Inferior parietal cortex (tissue), 1 donor: Measurements from ENCODE around the gene IRF1.

Experiments used
- DNase-seq: peaks from one replicate; pipeline ENCODE4 v3.0.0-alpha.2; 2016; ENCODE audit errors: extremely low spot score

IRF1 gene

GRCh38 chr5:132474881-132475496 is 15.6 kb downstream of the IRF1 start:
- DNase-seq = no peak

- no peak for DNase-seq
Observed at GRCh38 chr5:132474131-132474723, 16.3 kb downstream of the IRF1 start.

- no peak for DNase-seq
Observed at GRCh38 chr5:132473668-132474067, 16.9 kb downstream of the IRF1 start.

- no peak for DNase-seq
Observed at GRCh38 chr5:132473019-132473531, 17.5 kb downstream of the IRF1 start.

GRCh38 chr5:132472431-132472830 is 18.1 kb downstream of the IRF1 start:
- no peak for DNase-seq

- DNase-seq = no peak
Observed at GRCh38 chr5:132471944-132472343, 18.6 kb downstream of the IRF1 start.

GRCh38 chr5:132471151-132471907 is 19.2 kb downstream of the IRF1 start:
- DNase-seq = no peak

- no peak for DNase-seq
Observed at GRCh38 chr5:132470596-132470995, 20.0 kb downstream of the IRF1 start.

GRCh38 chr5:132470010-132470392 is 20.6 kb downstream of the IRF1 start:
- DNase-seq = no peak

GRCh38 chr5:132469380-132470009 is 21.1 kb downstream of the IRF1 start:
- no peak for DNase-seq

- no peak for DNase-seq
Observed at GRCh38 chr5:132468656-132469379, 21.8 kb downstream of the IRF1 start.

- no peak for DNase-seq
Observed at GRCh38 chr5:132467287-132467984, 23.1 kb downstream of the IRF1 start.

- DNase-seq = no peak
Observed at GRCh38 chr5:132466433-132467286, 23.9 kb downstream of the IRF1 start.

GRCh38 chr5:132465059-132465707 is 25.4 kb downstream of the IRF1 start:
- DNase-seq = no peak

- no peak for DNase-seq
Observed at GRCh38 chr5:132464156-132464939, 26.2 kb downstream of the IRF1 start.

- no peak for DNase-seq
Observed at GRCh38 chr5:132463811-132464155, 26.8 kb downstream of the IRF1 start.

- no peak for DNase-seq
Observed at GRCh38 chr5:132462856-132463745, 27.5 kb downstream of the IRF1 start.

- no peak for DNase-seq
Observed at GRCh38 chr5:132462333-132462732, 28.2 kb downstream of the IRF1 start.
